ENCODE results near the gene PFAS.

Gene PFAS

DNA sequence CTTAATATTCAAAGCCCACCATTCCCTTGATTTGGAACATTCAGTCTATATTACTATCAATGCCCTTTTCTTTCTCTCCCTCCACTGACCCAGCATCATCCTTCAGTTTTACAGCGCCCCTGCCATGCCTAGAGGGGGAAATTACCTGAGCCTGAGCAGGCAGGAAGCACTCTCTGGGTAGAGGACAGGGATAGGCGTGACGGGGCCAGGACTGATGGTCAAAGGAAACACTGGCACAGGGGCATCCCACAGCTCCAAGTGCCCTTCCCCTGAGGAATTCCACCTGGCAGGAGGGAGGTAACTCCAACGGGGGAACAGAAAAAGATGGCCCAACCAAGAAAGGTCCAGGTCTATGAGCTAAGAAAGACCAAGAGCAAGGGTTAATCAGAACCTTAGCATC, 11.2 kb upstream of the PFAS start:
- H3F3A ChIP-seq (ENCODE audit: control insufficient read depth, insufficient read depth) = no peaks in the 10 kb centered on the region
- no peaks in the 10 kb centered on the region for H3K27me3 ChIP-seq (ENCODE audit: control insufficient read depth, low read length)
- TF ChIP-seq, protein P1, sequence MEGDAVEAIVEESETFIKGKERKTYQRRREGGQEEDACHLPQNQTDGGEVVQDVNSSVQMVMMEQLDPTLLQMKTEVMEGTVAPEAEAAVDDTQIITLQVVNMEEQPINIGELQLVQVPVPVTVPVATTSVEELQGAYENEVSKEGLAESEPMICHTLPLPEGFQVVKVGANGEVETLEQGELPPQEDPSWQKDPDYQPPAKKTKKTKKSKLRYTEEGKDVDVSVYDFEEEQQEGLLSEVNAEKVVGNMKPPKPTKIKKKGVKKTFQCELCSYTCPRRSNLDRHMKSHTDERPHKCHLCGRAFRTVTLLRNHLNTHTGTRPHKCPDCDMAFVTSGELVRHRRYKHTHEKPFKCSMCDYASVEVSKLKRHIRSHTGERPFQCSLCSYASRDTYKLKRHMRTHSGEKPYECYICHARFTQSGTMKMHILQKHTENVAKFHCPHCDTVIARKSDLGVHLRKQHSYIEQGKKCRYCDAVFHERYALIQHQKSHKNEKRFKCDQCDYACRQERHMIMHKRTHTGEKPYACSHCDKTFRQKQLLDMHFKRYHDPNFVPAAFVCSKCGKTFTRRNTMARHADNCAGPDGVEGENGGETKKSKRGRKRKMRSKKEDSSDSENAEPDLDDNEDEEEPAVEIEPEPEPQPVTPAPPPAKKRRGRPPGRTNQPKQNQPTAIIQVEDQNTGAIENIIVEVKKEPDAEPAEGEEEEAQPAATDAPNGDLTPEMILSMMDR (IDR thresholded peaks at IDR 0.05; ENCODE audit: low read depth, low read length, poor library complexity, severe bottlenecking) = no peak
- TF ChIP-seq EZH2phosphoT487 (IDR thresholded peaks at IDR 0.05; ENCODE audit: borderline replicate concordance, low read length) = no peak
- H3K4me2 ChIP-seq (ENCODE audit: low read length) = no peak overlapping the region
- no peaks in the 10 kb centered on the region for H3K9me2 ChIP-seq (replicated peaks; ENCODE audit: control insufficient read depth, low read length)
- no peaks in the 10 kb centered on the region for H4K20me1 ChIP-seq (ENCODE audit: control insufficient read depth, insufficient read depth, low read depth, low read length)
- H3K4me1 ChIP-seq (ENCODE audit: control insufficient read depth, low read length) = no peaks in the 10 kb centered on the region
- H3K4me3 ChIP-seq (ENCODE audit: low read length) = no peak overlapping the region
- peaks cover 87% of the 10 kb centered on the region for H3K36me3 ChIP-seq (ENCODE audit: control insufficient read depth, low read length)
- H3K27ac ChIP-seq (ENCODE audit: low read depth, low read length) = no peak overlapping the region
- peaks cover 26% of the 10 kb centered on the region for H3K79me2 ChIP-seq (ENCODE audit: control insufficient read depth, low read length)
- no peaks in the 10 kb centered on the region for H3K9me3 ChIP-seq (ENCODE audit: control insufficient read depth, insufficient read depth, low read length)

DNA sequence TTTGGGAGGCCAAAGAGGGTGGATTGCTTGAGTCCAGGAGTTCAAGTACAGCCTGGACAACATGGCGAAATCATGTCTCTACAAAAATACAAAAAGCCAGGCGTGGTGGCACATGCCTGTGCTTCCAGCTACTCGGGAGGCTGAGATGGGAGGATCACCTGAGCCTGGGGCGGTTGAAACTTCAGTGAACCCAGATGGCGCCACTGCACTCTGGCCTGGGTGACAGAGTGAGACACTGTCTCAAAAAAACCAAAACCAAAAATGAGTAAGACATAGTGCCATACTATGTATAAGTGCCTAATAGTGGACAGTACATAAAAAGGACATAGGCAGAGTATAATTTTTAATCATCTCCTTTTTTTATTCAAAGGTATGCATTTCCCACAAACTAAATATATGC, 5.3 kb upstream of the PFAS start:
- no peaks in the 10 kb centered on the region for H3K9me3 ChIP-seq (ENCODE audit: control insufficient read depth, insufficient read depth, low read length)

DNA sequence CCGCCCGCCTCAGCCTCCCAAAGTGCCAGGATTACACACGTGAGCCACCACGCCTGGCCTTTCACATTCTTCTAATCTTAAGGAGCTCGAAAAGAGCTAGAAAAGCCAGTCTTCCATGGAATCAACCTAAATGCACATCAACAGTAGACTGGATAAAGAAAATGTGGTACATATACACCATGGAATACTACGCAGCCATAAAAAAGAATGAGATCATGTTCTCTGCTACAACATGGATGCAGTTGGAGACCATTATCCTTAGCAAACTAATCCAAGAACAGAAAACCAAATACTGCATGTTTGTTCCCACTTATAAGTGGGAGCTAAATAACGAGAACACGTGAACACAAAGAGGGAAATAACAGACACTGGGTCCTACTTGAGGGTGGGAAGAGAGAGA, 4.3 kb upstream of the PFAS start:
- H3K9me3 ChIP-seq (ENCODE audit: control insufficient read depth, insufficient read depth, low read length) = no peaks in the 10 kb centered on the region
- H3K4me3 ChIP-seq (ENCODE audit: low read length) = no peak overlapping the region
- H3F3A ChIP-seq (ENCODE audit: control insufficient read depth, insufficient read depth) = peaks cover 25% of the 10 kb centered on the region
- peaks cover 67% of the 10 kb centered on the region for H3K36me3 ChIP-seq (ENCODE audit: control insufficient read depth, low read length)
- H3K4me2 ChIP-seq (ENCODE audit: low read length) = no peak overlapping the region
- H4K20me1 ChIP-seq (ENCODE audit: control insufficient read depth, insufficient read depth, low read depth, low read length) = no peaks in the 10 kb centered on the region
- H3K79me2 ChIP-seq (ENCODE audit: control insufficient read depth, low read length) = peaks cover 73% of the 10 kb centered on the region
- no peaks in the 10 kb centered on the region for H3K27me3 ChIP-seq (ENCODE audit: control insufficient read depth, low read length)
- H3K27ac ChIP-seq (ENCODE audit: low read depth, low read length) = no peak overlapping the region
- no peaks in the 10 kb centered on the region for H3K9me2 ChIP-seq (replicated peaks; ENCODE audit: control insufficient read depth, low read length)
- peaks cover 30% of the 10 kb centered on the region for H3K4me1 ChIP-seq (ENCODE audit: control insufficient read depth, low read length)
- no peak for TF ChIP-seq EZH2phosphoT487 (IDR thresholded peaks at IDR 0.05; ENCODE audit: borderline replicate concordance, low read length)
- TF ChIP-seq, protein P1 (IDR thresholded peaks at IDR 0.05; ENCODE audit: low read depth, low read length, poor library complexity, severe bottlenecking) = no peak

More for the DNA sequence above, 5.3 kb upstream of the PFAS start:
- Histone ChIP-seq H3K27me3 (ENCODE audit: control insufficient read depth, low read length) (no peaks in the 10 kb centered on the region), H3K4me2 (ENCODE audit: low read length) (no peak overlapping the region; the same call in 1 of the 2 replicates), H3K4me3 (ENCODE audit: low read length) (no peak overlapping the region), H3F3A (ENCODE audit: control insufficient read depth, insufficient read depth) (peaks cover 24% of the 10 kb centered on the region), H3K9me2 (replicated peaks; ENCODE audit: control insufficient read depth, low read length) (no peaks in the 10 kb centered on the region), H3K79me2 (ENCODE audit: control insufficient read depth, low read length) (peaks cover 66% of the 10 kb centered on the region), H4K20me1 (ENCODE audit: control insufficient read depth, insufficient read depth, low read depth, low read length) (no peaks in the 10 kb centered on the region), H3K36me3 (ENCODE audit: control insufficient read depth, low read length) (peaks cover 71% of the 10 kb centered on the region), H3K27ac (ENCODE audit: low read depth, low read length) (0 out of 2 replicates have a peak overlapping the region, but pooled peaks have one; percentile 27), H3K4me1 (ENCODE audit: control insufficient read depth, low read length) (peaks cover 30% of the 10 kb centered on the region)
- TF ChIP-seq, protein P1 (IDR thresholded peaks at IDR 0.05; ENCODE audit: low read depth, low read length, poor library complexity, severe bottlenecking) = peak; percentile 42
- TF ChIP-seq EZH2phosphoT487 (IDR thresholded peaks at IDR 0.05; ENCODE audit: borderline replicate concordance, low read length) = no peak

All from DOHH2 (cell line).